ENCODE results near the gene HTR1E. TPM values are rescaled to one million over a fixed set of nuclear protein-coding genes. Genes with fewer than 3 reads are reported as not detected.
"Not testable (repeated sequence)": the region's sequence is repeated elsewhere in the genome, so short reads cannot be mapped to it uniquely, and the experiment has no call there.

Gene HTR1E
- not detected for total RNA-seq

- Mint-ChIP-seq H3K9me3 (no peaks in the 10 kb centered on the region), H3K4me1 (ENCODE audit: low read depth) (peaks cover 2% of the 10 kb centered on the region), H3K36me3 (ENCODE audit: low read depth) (no peaks in the 10 kb centered on the region), H3K4me3 (no peak within 1 kb of the TSS), H3K27me3 (ENCODE audit: low read depth) (peaks cover 37% of the 10 kb centered on the region), H3K27ac (no peak within 1 kb of the TSS)
- peak; percentile 34 for DNase-seq
- CTCF ChIA-PET, result interaction anchor here (0.7 kb wide), 1 partner anchor 1018 kb away, joined by 3 read pairs; no protein-coding TSS in a partner anchor
- intact Hi-C loops (cut with micrococcal nuclease), result loop anchor here (1.0 to 10.0 kb wide), 2 partner anchors 1014 to 1453 kb away; no protein-coding TSS in a partner anchor
These were observed at the start of gene HTR1E for GRCh38 chr6:86937219-86938079. Gene HTR1E (plus strand): TSS chr6:86937528. CDS start chr6:87015335, 77,807 bp downstream.

GRCh38 chr6:86888301-86888700 is 49.0 kb upstream of the HTR1E start:
- Mint-ChIP-seq H3K4me3 (no peak overlapping the region), H3K27me3 (ENCODE audit: low read depth) (no peaks in the 10 kb centered on the region), H3K27ac (no peak overlapping the region), H3K9me3 (peaks cover 9% of the 10 kb centered on the region), H3K36me3 (ENCODE audit: low read depth) (no peaks in the 10 kb centered on the region), H3K4me1 (ENCODE audit: low read depth) (no peaks in the 10 kb centered on the region)
- DNase-seq, result no peak
- CTCF ChIA-PET, result no interaction called here
- intact Hi-C loops (cut with micrococcal nuclease), result no loop called here

- CTCF ChIA-PET; intact Hi-C loops (cut with micrococcal nuclease); H3K36me3 Mint-ChIP-seq (ENCODE audit: low read depth); H3K4me3 Mint-ChIP-seq; H3K27me3 Mint-ChIP-seq (ENCODE audit: low read depth); H3K27ac Mint-ChIP-seq; H3K4me1 Mint-ChIP-seq (ENCODE audit: low read depth); DNase-seq; H3K9me3 Mint-ChIP-seq: not testable (repeated sequence)
These were observed 40.1 kb upstream of the HTR1E start for GRCh38 chr6:86897265-86897664.

- no peak for DNase-seq
- CTCF ChIA-PET, result no interaction called here
- Mint-ChIP-seq H3K36me3 (ENCODE audit: low read depth) (no peaks in the 10 kb centered on the region), H3K4me1 (ENCODE audit: low read depth) (no peaks in the 10 kb centered on the region), H3K27ac (no peak overlapping the region), H3K9me3 (no peaks in the 10 kb centered on the region), H3K4me3 (no peak overlapping the region), H3K27me3 (ENCODE audit: low read depth) (no peaks in the 10 kb centered on the region)
- intact Hi-C loops (cut with micrococcal nuclease), result no loop called here
These were observed 23.5 kb upstream of the HTR1E start for GRCh38 chr6:86913795-86914194.

- no peak overlapping the region for H3K27ac Mint-ChIP-seq
- intact Hi-C loops (cut with micrococcal nuclease), result no loop called here
- no peaks in the 10 kb centered on the region for H3K36me3 Mint-ChIP-seq (ENCODE audit: low read depth)
- no peak overlapping the region for H3K4me3 Mint-ChIP-seq
- CTCF ChIA-PET, result interaction anchor here (1.0 kb wide), 1 partner anchor 162 kb away, joined by 3 read pairs; no protein-coding TSS in a partner anchor
- H3K9me3 Mint-ChIP-seq, result no peaks in the 10 kb centered on the region
- DNase-seq, result no peak
- no peaks in the 10 kb centered on the region for H3K27me3 Mint-ChIP-seq (ENCODE audit: low read depth)
- H3K4me1 Mint-ChIP-seq (ENCODE audit: low read depth), result no peaks in the 10 kb centered on the region
These were observed 20.9 kb upstream of the HTR1E start for GRCh38 chr6:86916393-86916792.

GRCh38 chr6:86927138-86927537 is 10.2 kb upstream of the HTR1E start:
- H3K36me3 Mint-ChIP-seq (ENCODE audit: low read depth); DNase-seq; H3K4me3 Mint-ChIP-seq; H3K27ac Mint-ChIP-seq; H3K9me3 Mint-ChIP-seq; intact Hi-C loops (cut with micrococcal nuclease); H3K27me3 Mint-ChIP-seq (ENCODE audit: low read depth); H3K4me1 Mint-ChIP-seq (ENCODE audit: low read depth): not testable (repeated sequence)
- CTCF ChIA-PET, result interaction anchor here (0.6 kb wide), 1 partner anchor 1194 kb away, joined by 3 read pairs; no protein-coding TSS in a partner anchor

GRCh38 chr6:86927859-86928258 is 9.5 kb upstream of the HTR1E start:
- H3K36me3 Mint-ChIP-seq (ENCODE audit: low read depth); DNase-seq; H3K4me3 Mint-ChIP-seq; H3K4me1 Mint-ChIP-seq (ENCODE audit: low read depth); H3K9me3 Mint-ChIP-seq; H3K27ac Mint-ChIP-seq; H3K27me3 Mint-ChIP-seq (ENCODE audit: low read depth); intact Hi-C loops (cut with micrococcal nuclease): not testable (repeated sequence)
- CTCF ChIA-PET, result interaction anchor here (0.6 kb wide), 1 partner anchor 1195 kb away, joined by 3 read pairs; no protein-coding TSS in a partner anchor

GRCh38 chr6:86934365-86934764 is 3.0 kb upstream of the HTR1E start:
- no peak overlapping the region for H3K27ac Mint-ChIP-seq
- H3K27me3 Mint-ChIP-seq (ENCODE audit: low read depth), result peaks cover 38% of the 10 kb centered on the region
- H3K36me3 Mint-ChIP-seq (ENCODE audit: low read depth), result no peaks in the 10 kb centered on the region
- no peak for DNase-seq
- peaks cover 2% of the 10 kb centered on the region for H3K9me3 Mint-ChIP-seq
- no peak overlapping the region for H3K4me3 Mint-ChIP-seq
- intact Hi-C loops (cut with micrococcal nuclease), result loop anchor here (10.0 kb wide), 1 partner anchor 1450 kb away; no protein-coding TSS in a partner anchor
- CTCF ChIA-PET, result interaction anchor here (0.6 kb wide), 1 partner anchor 121 kb away, joined by 3 read pairs; no protein-coding TSS in a partner anchor
- peaks cover 2% of the 10 kb centered on the region for H3K4me1 Mint-ChIP-seq (ENCODE audit: low read depth)

- intact Hi-C loops (cut with micrococcal nuclease), result loop anchor here (1.0 to 10.0 kb wide), 2 partner anchors 1014 to 1452 kb away; no protein-coding TSS in a partner anchor
- Mint-ChIP-seq H3K36me3 (ENCODE audit: low read depth) (no peaks in the 10 kb centered on the region), H3K27ac (no peak overlapping the region), H3K27me3 (ENCODE audit: low read depth) (peaks cover 42% of the 10 kb centered on the region), H3K4me3 (no peak overlapping the region), H3K9me3 (no peaks in the 10 kb centered on the region), H3K4me1 (ENCODE audit: low read depth) (peaks cover 2% of the 10 kb centered on the region)
- CTCF ChIA-PET, result interaction anchor here (0.7 kb wide), 1 partner anchor 1018 kb away, joined by 3 read pairs; no protein-coding TSS in a partner anchor
- no peak for DNase-seq
These were observed 502 bp upstream of the HTR1E start for GRCh38 chr6:86936834-86937218.

- DNase-seq, result no peak
- no peaks in the 10 kb centered on the region for H3K9me3 Mint-ChIP-seq
- H3K27me3 Mint-ChIP-seq (ENCODE audit: low read depth), result peaks cover 39% of the 10 kb centered on the region
- intact Hi-C loops (cut with micrococcal nuclease), result loop anchor here (10.0 kb wide), 1 partner anchor 1454 kb away; no protein-coding TSS in a partner anchor
- CTCF ChIA-PET, result interaction anchor here (0.6 kb wide), 1 partner anchor 29 kb away, joined by 3 read pairs; no protein-coding TSS in a partner anchor
- H3K4me1 Mint-ChIP-seq (ENCODE audit: low read depth), result peaks cover 2% of the 10 kb centered on the region
- no peak overlapping the region for H3K27ac Mint-ChIP-seq
- H3K36me3 Mint-ChIP-seq (ENCODE audit: low read depth), result no peaks in the 10 kb centered on the region
- no peak overlapping the region for H3K4me3 Mint-ChIP-seq
These were observed 1.5 kb downstream of the HTR1E start for GRCh38 chr6:86938814-86939213.

GRCh38 chr6:86941461-86941860 is 4.1 kb downstream of the HTR1E start:
- CTCF ChIA-PET, result interaction anchor here (0.7 kb wide), 1 partner anchor 16 kb away, joined by 6 read pairs; no protein-coding TSS in a partner anchor
- H3K4me1 Mint-ChIP-seq (ENCODE audit: low read depth), result peaks cover 2% of the 10 kb centered on the region
- peaks cover 24% of the 10 kb centered on the region for H3K27me3 Mint-ChIP-seq (ENCODE audit: low read depth)
- no peaks in the 10 kb centered on the region for H3K9me3 Mint-ChIP-seq
- H3K4me3 Mint-ChIP-seq, result no peak overlapping the region
- no peaks in the 10 kb centered on the region for H3K36me3 Mint-ChIP-seq (ENCODE audit: low read depth)
- intact Hi-C loops (cut with micrococcal nuclease), result no loop called here
- no peak overlapping the region for H3K27ac Mint-ChIP-seq
- DNase-seq, result no peak

- CTCF ChIA-PET, result interaction anchor here (0.6 kb wide), 1 partner anchor 13 kb away, joined by 4 read pairs; no protein-coding TSS in a partner anchor
- Mint-ChIP-seq H3K4me3 (no peak overlapping the region), H3K27ac (no peak overlapping the region), H3K27me3 (ENCODE audit: low read depth) (peaks cover 10% of the 10 kb centered on the region), H3K9me3 (no peaks in the 10 kb centered on the region), H3K4me1 (ENCODE audit: low read depth) (no peaks in the 10 kb centered on the region), H3K36me3 (ENCODE audit: low read depth) (no peaks in the 10 kb centered on the region)
- no peak for DNase-seq
- intact Hi-C loops (cut with micrococcal nuclease), result no loop called here
These were observed 5.6 kb downstream of the HTR1E start for GRCh38 chr6:86942769-86943516.
